ENCODE measurements around the gene PRSS38.

The PRSS38 gene

GRCh38 chr1:227797625-227798024 is 17.9 kb upstream of the PRSS38 start:
- TF ChIP-seq SPI1 (IDR thresholded peaks at IDR 0.05; ENCODE audit: borderline replicate concordance, low read depth) (no peak), CTCF (IDR thresholded peaks at IDR 0.05; ENCODE audit: insufficient read depth, low read length) (no peak), POLR2AphosphoS5 (IDR thresholded peaks at IDR 0.05; ENCODE audit: low read depth) (no peak), REST (IDR thresholded peaks at IDR 0.05; ENCODE audit: insufficient replicate concordance, low read depth) (no peak), GABPA (IDR thresholded peaks at IDR 0.05; ENCODE audit: low read depth) (no peak)
- Histone ChIP-seq H3K27ac (replicated peaks) (no peak overlapping the region), H3K4me3 (replicated peaks; ENCODE audit: insufficient read depth, low read length) (no peak overlapping the region), H3K27me3 (ENCODE audit: insufficient read depth, poor library complexity, severe bottlenecking) (no peaks in the 10 kb centered on the region)
- no peak for DNase-seq (ENCODE audit: low read depth in 1 of 2, low spot score in 1 of 2)

GRCh38 chr1:227798078-227798802 is 17.2 kb upstream of the PRSS38 start:
- Histone ChIP-seq H3K27ac (replicated peaks) (no peak overlapping the region), H3K4me3 (replicated peaks; ENCODE audit: insufficient read depth, low read length) (no peak overlapping the region), H3K27me3 (ENCODE audit: insufficient read depth, poor library complexity, severe bottlenecking) (no peaks in the 10 kb centered on the region)
- no peak for DNase-seq (ENCODE audit: low read depth in 1 of 2, low spot score in 1 of 2)
- TF ChIP-seq GABPA (IDR thresholded peaks at IDR 0.05; ENCODE audit: low read depth) (no peak), SPI1 (IDR thresholded peaks at IDR 0.05; ENCODE audit: borderline replicate concordance, low read depth) (no peak), CTCF (IDR thresholded peaks at IDR 0.05; ENCODE audit: insufficient read depth, low read length) (no peak)

- Histone ChIP-seq H3K27ac (replicated peaks) (no peak overlapping the region), H3K4me3 (replicated peaks; ENCODE audit: insufficient read depth, low read length) (no peak overlapping the region), H3K27me3 (ENCODE audit: insufficient read depth, poor library complexity, severe bottlenecking) (no peaks in the 10 kb centered on the region)
- no peak for DNase-seq (ENCODE audit: low read depth in 1 of 2, low spot score in 1 of 2)
- TF ChIP-seq GABPA (IDR thresholded peaks at IDR 0.05; ENCODE audit: low read depth), result no peak
- no peak for TF ChIP-seq CTCF (IDR thresholded peaks at IDR 0.05; ENCODE audit: insufficient read depth, low read length)
- no peak for TF ChIP-seq REST (IDR thresholded peaks at IDR 0.05; ENCODE audit: insufficient replicate concordance, low read depth)
Observed at GRCh38 chr1:227799756-227800155, 15.7 kb upstream of the PRSS38 start.

- H3K4me3 ChIP-seq (replicated peaks; ENCODE audit: insufficient read depth, low read length), result no peak overlapping the region
- no peak overlapping the region for H3K27ac ChIP-seq (replicated peaks)
- TF ChIP-seq GABPA (IDR thresholded peaks at IDR 0.05; ENCODE audit: low read depth) (no peak), CTCF (IDR thresholded peaks at IDR 0.05; ENCODE audit: insufficient read depth, low read length) (no peak), REST (IDR thresholded peaks at IDR 0.05; ENCODE audit: insufficient replicate concordance, low read depth) (no peak), SPI1 (IDR thresholded peaks at IDR 0.05; ENCODE audit: borderline replicate concordance, low read depth) (no peak), POLR2AphosphoS5 (IDR thresholded peaks at IDR 0.05; ENCODE audit: low read depth) (no peak)
- no peaks in the 10 kb centered on the region for H3K27me3 ChIP-seq (ENCODE audit: insufficient read depth, poor library complexity, severe bottlenecking)
- no peak for DNase-seq (ENCODE audit: low read depth in 1 of 2, low spot score in 1 of 2)
Observed at GRCh38 chr1:227803933-227804332, 11.5 kb upstream of the PRSS38 start.
